Caki2 (cell line): ENCODE data around the gene CCDC78. TPM values are rescaled to one million over a fixed set of nuclear protein-coding genes. Genes with fewer than 3 reads are reported as not detected.
A peak's percentile ranks its signal among the peaks of the same experiment; 100 is the strongest.

Experiments
- DNase-seq: peaks from one replicate; pipeline ENCODE4 v3.0.0-alpha.2; 2015; ENCODE audit warnings: low read depth
- in situ Hi-C: cut with HindIII; loops from 2 replicates; pipeline ENCODE4 v1.10.0; 2016; ENCODE audit warnings: low sequenced_read_pairs, low pct_unique_long_range_greater_than_20kb, mixed read lengths
- total RNA-seq: library from RNA; depleted of rRNA; stranded (reverse); fragments of >200 nt; shearing (Covaris generic); gene quantifications from 2 replicates; pipeline ENCODE4 v1.2.3, GENCODE V29; 2014; ENCODE audit warnings: low replicate concordance; rRNA removed

The CCDC78 gene
- total RNA-seq: 4.5 and 10.3 TPM in 2 replicates

GRCh38 chr16:726438-727290, at the start of gene CCDC78, which contains the start of gene HAGHL:
Gene CCDC78, minus strand, starts transcription at chr16:726443. Its CDS starts 76 bp downstream, at chr16:726367.
Gene HAGHL, plus strand, starts transcription at chr16:727106. Its CDS starts 404 bp downstream, at chr16:727510.
- in situ Hi-C loops: no loop called here
- peak; percentile 72 for DNase-seq

- in situ Hi-C loops: no loop called here
These were observed 49.1 kb upstream of the CCDC78 start for GRCh38 chr16:775236-775796.

GRCh38 chr16:774086-775001, 48.1 kb upstream of the CCDC78 start:
- DNase-seq: no peak
- in situ Hi-C loops: no loop called here

More at GRCh38 chr16:775236-775796, 49.1 kb upstream of the CCDC78 start:
- DNase-seq: no peak

GRCh38 chr16:772959-773358, 46.7 kb upstream of the CCDC78 start:
- in situ Hi-C loops: no loop called here
- no peak for DNase-seq

GRCh38 chr16:770411-770810, 44.2 kb upstream of the CCDC78 start:
- no peak for DNase-seq
- in situ Hi-C loops: no loop called here

- DNase-seq: no peak
- in situ Hi-C loops: no loop called here
These were observed 43.7 kb upstream of the CCDC78 start for GRCh38 chr16:769934-770333.

- no peak for DNase-seq
- in situ Hi-C loops: no loop called here
These were observed 43.0 kb upstream of the CCDC78 start for GRCh38 chr16:769184-769784.

- in situ Hi-C loops: no loop called here
- DNase-seq: no peak
These were observed 42.2 kb upstream of the CCDC78 start for GRCh38 chr16:768428-768827.

- no peak for DNase-seq
- in situ Hi-C loops: no loop called here
These were observed 41.5 kb upstream of the CCDC78 start for GRCh38 chr16:767743-768235.

- DNase-seq: no peak
- in situ Hi-C loops: no loop called here
These were observed 40.8 kb upstream of the CCDC78 start for GRCh38 chr16:766820-767640.

- DNase-seq: no peak
These were observed 40.0 kb upstream of the CCDC78 start for GRCh38 chr16:766008-766819.

GRCh38 chr16:765488-765865, 39.2 kb upstream of the CCDC78 start:
- in situ Hi-C loops: no loop called here
- DNase-seq: no peak

More at GRCh38 chr16:766008-766819, 40.0 kb upstream of the CCDC78 start:
- in situ Hi-C loops: no loop called here

GRCh38 chr16:764848-765487, 38.7 kb upstream of the CCDC78 start:
- in situ Hi-C loops: no loop called here
- no peak for DNase-seq

- DNase-seq: no peak
- in situ Hi-C loops: no loop called here
These were observed 38.0 kb upstream of the CCDC78 start for GRCh38 chr16:764184-764750.

GRCh38 chr16:763369-764183, 37.3 kb upstream of the CCDC78 start:
- DNase-seq: no peak
- in situ Hi-C loops: no loop called here
